ENCODE measurements around the gene BTBD9.

BTBD9 gene

GRCh38 chr6:38192011-38192410, 447.7 kb downstream of the BTBD9 start:
- WGBS (ENCODE audit: extremely low coverage, insufficient coverage, low lambda C conversion rate), result no CpG with 5 or more reads among the region's 9 CpGs
- Histone ChIP-seq H2BK120ac (ENCODE audit: low read depth, low read length) (no peak overlapping the region), H3K27me3 (ENCODE audit: insufficient read depth, low read length, poor library complexity) (no peaks in the 10 kb centered on the region), H3K4me2 (ENCODE audit: low read length) (no peak overlapping the region), H3K56ac (ENCODE audit: low read length) (no peak overlapping the region), H3K4me3 (ENCODE audit: low read length) (no peak overlapping the region), H3K4me1 (ENCODE audit: control insufficient read depth, low read depth, low read length) (peaks cover 18% of the 10 kb centered on the region), H4K8ac (ENCODE audit: low read depth, low read length) (no peak overlapping the region), H3K27ac (ENCODE audit: low read depth, low read length) (peak overlapping the region; percentile 34), H3K18ac (ENCODE audit: low read length) (no peak overlapping the region), H3K79me1 (ENCODE audit: low read length) (no peaks in the 10 kb centered on the region), H3K79me2 (ENCODE audit: control insufficient read depth, insufficient read depth, low read length) (no peaks in the 10 kb centered on the region), H2BK5ac (ENCODE audit: low read length) (no peak overlapping the region), H3K4ac (ENCODE audit: low read depth, low read length) (no peak overlapping the region), H2AK5ac (ENCODE audit: low read length) (no peak overlapping the region), H3K23ac (ENCODE audit: low read length) (no peak overlapping the region), H3K36me3 (ENCODE audit: control insufficient read depth, insufficient read depth, low read length) (no peaks in the 10 kb centered on the region), H3K9ac (ENCODE audit: low read length) (no peak overlapping the region), H2BK15ac (replicated peaks; ENCODE audit: low read depth) (no peak overlapping the region), H4K5ac (ENCODE audit: low read length) (no peak overlapping the region)
- peak; percentile 92 for DNase-seq

DNA sequence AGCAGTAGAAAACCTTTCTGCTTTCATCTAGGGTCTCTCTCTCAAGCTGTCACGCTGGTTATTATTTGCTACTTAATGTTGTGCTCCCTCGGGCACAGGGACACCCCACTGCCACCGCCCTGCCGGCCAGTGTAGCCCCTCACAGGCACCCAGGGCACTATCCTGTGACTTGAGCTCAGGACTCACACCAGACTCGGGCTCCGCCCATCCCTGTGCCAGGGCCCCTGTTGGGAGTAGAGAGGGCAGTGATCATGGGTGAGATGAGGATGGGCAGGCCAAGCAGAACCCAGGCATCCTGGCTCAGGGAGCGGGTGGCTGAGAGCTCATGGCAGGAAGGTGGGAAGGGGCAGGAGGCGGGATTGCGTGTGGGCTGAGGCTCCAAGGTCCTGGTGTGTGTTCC, 448.3 kb downstream of the BTBD9 start:
- Histone ChIP-seq H3K79me1 (ENCODE audit: low read length) (no peaks in the 10 kb centered on the region), H3K56ac (ENCODE audit: low read length) (peak overlapping the region; percentile 57), H2BK5ac (ENCODE audit: low read length) (peak overlapping the region; percentile 29), H3K79me2 (ENCODE audit: control insufficient read depth, insufficient read depth, low read length) (no peaks in the 10 kb centered on the region), H2BK120ac (ENCODE audit: low read depth, low read length) (no peak overlapping the region), H3K4ac (ENCODE audit: low read depth, low read length) (peak overlapping the region; percentile 5), H4K5ac (ENCODE audit: low read length) (no peak overlapping the region), H3K4me2 (ENCODE audit: low read length) (no peak overlapping the region), H3K9ac (ENCODE audit: low read length) (no peak overlapping the region), H3K27me3 (ENCODE audit: insufficient read depth, low read length, poor library complexity) (no peaks in the 10 kb centered on the region), H2AK5ac (ENCODE audit: low read length) (peak overlapping the region; percentile 6), H4K8ac (ENCODE audit: low read depth, low read length) (no peak overlapping the region), H3K36me3 (ENCODE audit: control insufficient read depth, insufficient read depth, low read length) (peaks cover 1% of the 10 kb centered on the region), H3K23ac (ENCODE audit: low read length) (no peak overlapping the region), H3K4me3 (ENCODE audit: low read length) (no peak overlapping the region), H2BK15ac (replicated peaks; ENCODE audit: low read depth) (no peak overlapping the region), H3K4me1 (ENCODE audit: control insufficient read depth, low read depth, low read length) (peaks cover 18% of the 10 kb centered on the region), H3K27ac (ENCODE audit: low read depth, low read length) (no peak overlapping the region), H3K18ac (ENCODE audit: low read length) (peak overlapping the region; percentile 25)
- WGBS (ENCODE audit: extremely low coverage, insufficient coverage, low lambda C conversion rate), result no CpG with 5 or more reads among the region's 9 CpGs
- DNase-seq, result no peak

DNA sequence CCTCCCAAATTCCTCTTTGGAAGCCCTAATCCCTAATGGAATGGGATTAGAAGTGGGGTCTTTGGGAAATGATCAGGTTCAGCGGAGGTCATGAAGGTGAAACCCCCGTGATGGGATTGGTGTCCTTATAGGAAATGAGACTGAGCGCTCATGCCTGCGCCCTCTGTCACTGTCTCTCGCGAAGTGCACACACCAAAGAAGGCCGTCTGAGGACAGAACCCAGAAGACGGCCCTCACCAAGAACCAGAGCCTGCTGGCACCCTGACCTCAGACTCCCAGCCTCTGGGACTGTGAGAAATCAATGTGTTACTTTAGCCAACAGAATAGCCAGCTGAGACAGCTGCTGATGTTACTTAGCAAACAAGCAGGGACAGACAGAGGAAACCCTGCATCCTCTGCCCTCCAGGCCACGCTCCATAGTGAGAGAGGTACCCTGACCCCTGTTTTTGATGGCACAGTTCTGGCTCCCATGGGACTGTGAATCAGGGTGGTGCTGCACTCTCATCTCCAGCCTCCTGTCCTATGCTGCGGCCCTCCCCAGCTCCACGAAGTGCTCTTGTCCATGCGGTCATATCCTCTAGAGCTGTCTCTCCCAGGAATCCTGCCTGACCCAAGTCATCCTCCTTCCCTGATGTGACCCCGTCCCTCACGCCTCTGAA, 450.9 kb downstream of the BTBD9 start:
- H3K23ac ChIP-seq (ENCODE audit: low read length), result no peak overlapping the region
- peaks cover 18% of the 10 kb centered on the region for H3K4me1 ChIP-seq (ENCODE audit: control insufficient read depth, low read depth, low read length)
- H3K18ac ChIP-seq (ENCODE audit: low read length), result no peak overlapping the region
- H3K36me3 ChIP-seq (ENCODE audit: control insufficient read depth, insufficient read depth, low read length), result peaks cover 1% of the 10 kb centered on the region
- no peak overlapping the region for H4K5ac ChIP-seq (ENCODE audit: low read length)
- no peaks in the 10 kb centered on the region for H3K79me2 ChIP-seq (ENCODE audit: control insufficient read depth, insufficient read depth, low read length)
- H3K4ac ChIP-seq (ENCODE audit: low read depth, low read length), result no peak overlapping the region
- no peaks in the 10 kb centered on the region for H3K79me1 ChIP-seq (ENCODE audit: low read length)
- DNase-seq, result no peak
- no peak overlapping the region for H4K8ac ChIP-seq (ENCODE audit: low read depth, low read length)
- H3K56ac ChIP-seq (ENCODE audit: low read length), result no peak overlapping the region
- no peak overlapping the region for H2BK120ac ChIP-seq (ENCODE audit: low read depth, low read length)
- no peak overlapping the region for H2AK5ac ChIP-seq (ENCODE audit: low read length)
- no peak overlapping the region for H2BK15ac ChIP-seq (replicated peaks; ENCODE audit: low read depth)
- no peak overlapping the region for H3K4me3 ChIP-seq (ENCODE audit: low read length)
- no peak overlapping the region for H3K4me2 ChIP-seq (ENCODE audit: low read length)
- WGBS (ENCODE audit: extremely low coverage, insufficient coverage, low lambda C conversion rate), result no CpG with 5 or more reads among the region's 14 CpGs
- no peaks in the 10 kb centered on the region for H3K27me3 ChIP-seq (ENCODE audit: insufficient read depth, low read length, poor library complexity)
- H2BK5ac ChIP-seq (ENCODE audit: low read length), result no peak overlapping the region
- H3K9ac ChIP-seq (ENCODE audit: low read length), result no peak overlapping the region
- no peak overlapping the region for H3K27ac ChIP-seq (ENCODE audit: low read depth, low read length)

DNA sequence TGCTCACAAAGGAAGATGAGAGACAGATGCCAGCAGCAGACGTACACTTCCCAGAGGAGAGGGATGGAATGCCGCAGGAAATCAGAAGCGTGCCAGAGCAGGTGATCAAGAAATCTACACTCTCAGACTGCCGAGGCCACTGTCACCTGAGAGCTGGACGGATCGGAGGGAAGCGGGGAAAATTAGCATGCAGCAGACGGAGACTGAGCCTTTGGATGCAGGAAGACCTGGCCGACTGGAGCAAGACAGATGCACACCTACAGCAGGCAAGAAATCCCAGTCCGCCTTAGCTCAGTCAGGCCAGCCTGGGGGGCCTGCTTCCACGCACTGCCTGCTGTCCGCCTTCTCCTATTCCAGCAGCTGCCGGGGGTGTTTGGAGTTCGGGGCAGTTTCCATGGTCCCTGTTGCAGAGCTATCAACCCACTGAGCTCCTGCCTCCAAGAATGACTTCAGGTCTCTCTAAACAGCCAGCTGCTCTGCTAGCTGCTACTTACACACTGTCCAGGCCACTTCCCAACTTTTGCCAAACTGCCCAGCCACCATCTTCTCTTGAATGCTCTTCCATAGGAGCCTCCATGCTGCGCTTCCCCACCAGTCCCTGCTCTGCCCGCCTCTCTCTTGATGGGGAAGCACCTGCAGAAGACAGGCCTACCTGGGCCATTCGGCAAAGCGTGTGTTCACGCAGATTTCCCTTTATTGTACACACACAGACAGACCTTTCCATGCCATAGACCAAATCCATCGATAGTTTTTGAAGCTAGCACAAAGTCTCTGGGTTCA, 451.7 kb downstream of the BTBD9 start:
- Histone ChIP-seq H2AK5ac (ENCODE audit: low read length) (peak overlapping the region; percentile 11), H3K23ac (ENCODE audit: low read length) (no peak overlapping the region), H3K79me2 (ENCODE audit: control insufficient read depth, insufficient read depth, low read length) (no peaks in the 10 kb centered on the region), H2BK120ac (ENCODE audit: low read depth, low read length) (no peak overlapping the region), H3K9ac (ENCODE audit: low read length) (no peak overlapping the region), H3K56ac (ENCODE audit: low read length) (peak overlapping the region; percentile 17), H2BK15ac (replicated peaks; ENCODE audit: low read depth) (no peak overlapping the region), H3K4me1 (ENCODE audit: control insufficient read depth, low read depth, low read length) (peaks cover 14% of the 10 kb centered on the region), H3K4me2 (ENCODE audit: low read length) (no peak overlapping the region), H4K5ac (ENCODE audit: low read length) (no peak overlapping the region), H3K27ac (ENCODE audit: low read depth, low read length) (no peak overlapping the region), H4K8ac (ENCODE audit: low read depth, low read length) (no peak overlapping the region), H3K79me1 (ENCODE audit: low read length) (no peaks in the 10 kb centered on the region), H3K36me3 (ENCODE audit: control insufficient read depth, insufficient read depth, low read length) (peaks cover 1% of the 10 kb centered on the region), H3K18ac (ENCODE audit: low read length) (no peak overlapping the region), H3K4me3 (ENCODE audit: low read length) (no peak overlapping the region), H3K4ac (ENCODE audit: low read depth, low read length) (no peak overlapping the region), H3K27me3 (ENCODE audit: insufficient read depth, low read length, poor library complexity) (no peaks in the 10 kb centered on the region), H2BK5ac (ENCODE audit: low read length) (no peak overlapping the region)
- WGBS (ENCODE audit: extremely low coverage, insufficient coverage, low lambda C conversion rate), result no CpG with 5 or more reads among the region's 20 CpGs
- DNase-seq, result no peak

DNA sequence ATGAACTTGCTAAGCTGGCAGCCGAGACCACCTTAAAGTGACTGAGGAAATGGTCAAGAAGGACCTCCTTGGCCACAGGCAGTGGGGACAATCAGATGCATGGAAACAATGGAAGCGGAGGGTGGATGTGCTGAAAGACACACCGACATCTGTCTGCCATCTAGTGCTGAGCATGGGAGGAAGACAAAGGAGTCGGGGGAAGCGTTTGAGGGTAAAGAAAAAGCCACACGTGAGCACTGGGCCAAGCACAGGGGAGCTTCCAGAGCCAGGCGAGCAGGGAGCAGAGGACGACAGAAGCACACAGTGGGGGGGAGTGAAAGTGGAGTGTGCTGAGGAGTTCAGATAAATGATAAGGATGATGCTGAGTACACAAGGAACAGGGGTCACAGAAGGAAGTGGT, 452.4 kb downstream of the BTBD9 start:
- Histone ChIP-seq H2BK120ac (ENCODE audit: low read depth, low read length) (no peak overlapping the region), H2AK5ac (ENCODE audit: low read length) (peak overlapping the region; percentile 10), H3K27me3 (ENCODE audit: insufficient read depth, low read length, poor library complexity) (no peaks in the 10 kb centered on the region), H3K27ac (ENCODE audit: low read depth, low read length) (no peak overlapping the region), H3K79me1 (ENCODE audit: low read length) (no peaks in the 10 kb centered on the region), H3K4me2 (ENCODE audit: low read length) (no peak overlapping the region), H2BK5ac (ENCODE audit: low read length) (no peak overlapping the region), H4K8ac (ENCODE audit: low read depth, low read length) (no peak overlapping the region), H3K56ac (ENCODE audit: low read length) (peak overlapping the region; percentile 58), H4K5ac (ENCODE audit: low read length) (no peak overlapping the region), H3K23ac (ENCODE audit: low read length) (no peak overlapping the region), H3K79me2 (ENCODE audit: control insufficient read depth, insufficient read depth, low read length) (no peaks in the 10 kb centered on the region), H2BK15ac (replicated peaks; ENCODE audit: low read depth) (no peak overlapping the region), H3K36me3 (ENCODE audit: control insufficient read depth, insufficient read depth, low read length) (peaks cover 1% of the 10 kb centered on the region), H3K4ac (ENCODE audit: low read depth, low read length) (no peak overlapping the region), H3K18ac (ENCODE audit: low read length) (no peak overlapping the region), H3K4me3 (ENCODE audit: low read length) (no peak overlapping the region), H3K4me1 (ENCODE audit: control insufficient read depth, low read depth, low read length) (peaks cover 9% of the 10 kb centered on the region), H3K9ac (ENCODE audit: low read length) (no peak overlapping the region)
- DNase-seq, result peak; percentile 72
- no CpG with 5 or more reads among the region's 8 CpGs for WGBS (ENCODE audit: extremely low coverage, insufficient coverage, low lambda C conversion rate)
